DOHH2 (cell line): ENCODE results near the gene ZMAT2.

Experiments
- H3F3A ChIP-seq: fragments of 200-600 bp; sonication (generic), shearing (Covaris generic); 2 replicates; pipeline ENCODE4 v1.6.0; 2016; ENCODE audit warnings: antibody characterized with exemption, mild to moderate bottlenecking; ENCODE audit not compliant: control insufficient read depth, insufficient read depth
- H3K27ac ChIP-seq: fragments of 200-600 bp; sonication (generic); 2 replicates; pipeline ENCODE4 v1.5.1; 2014; ENCODE audit warnings: low read depth, mild to moderate bottlenecking, low read length, moderate library complexity
- H3K27me3 ChIP-seq: fragments of 200-600 bp; sonication (generic); 2 replicates; pipeline ENCODE4 v1.6.1; 2014; ENCODE audit warnings: mild to moderate bottlenecking, low read length, mixed read lengths; ENCODE audit not compliant: control insufficient read depth
- H3K36me3 ChIP-seq: fragments of 200-600 bp; sonication (generic); 2 replicates; pipeline ENCODE4 v1.6.1; 2014; ENCODE audit warnings: mild to moderate bottlenecking, low read length, moderate library complexity, mixed read lengths; ENCODE audit not compliant: control insufficient read depth
- H3K4me1 ChIP-seq: fragments of 200-600 bp; sonication (generic); 2 replicates; pipeline ENCODE4 v1.6.1; 2014; ENCODE audit warnings: mild to moderate bottlenecking, low read length, mixed read lengths; ENCODE audit not compliant: control insufficient read depth
- H3K4me2 ChIP-seq: fragments of 200-600 bp; sonication (generic); 2 replicates; pipeline ENCODE4 v1.6.0; 2014; ENCODE audit warnings: mild to moderate bottlenecking, low read length, moderate library complexity
- H3K4me3 ChIP-seq: fragments of 200-600 bp; sonication (generic); 2 replicates; pipeline ENCODE4 v1.5.1; 2014; ENCODE audit warnings: mild to moderate bottlenecking, low read length, mixed read lengths
- H3K79me2 ChIP-seq: fragments of 200-600 bp; sonication (generic); 2 replicates; pipeline ENCODE4 v1.6.1; 2014; ENCODE audit warnings: mild to moderate bottlenecking, low read length, mixed read lengths; ENCODE audit not compliant: control insufficient read depth
- H3K9me2 ChIP-seq: fragments of 200-600 bp; sonication (generic); replicated peaks from 2 replicates; pipeline ENCODE4 v1.6.1; 2014; ENCODE audit warnings: mild to moderate bottlenecking, low read length, mixed read lengths; ENCODE audit not compliant: control insufficient read depth
- H3K9me3 ChIP-seq: fragments of 200-600 bp; sonication (generic); 2 replicates; pipeline ENCODE4 v1.6.1; 2014; ENCODE audit warnings: antibody characterized with exemption, low read length, mixed read lengths; ENCODE audit not compliant: control insufficient read depth, insufficient read depth
- H4K20me1 ChIP-seq: fragments of 200-600 bp; sonication (generic); 2 replicates; pipeline ENCODE4 v1.6.0; 2014; ENCODE audit warnings: low read depth, mild to moderate bottlenecking, antibody characterized with exemption, low read length, moderate library complexity; ENCODE audit not compliant: control insufficient read depth, insufficient read depth
- EZH2phosphoT487 ChIP-seq: fragments of 200-600 bp; sonication (generic); IDR thresholded peaks from 2 replicates; pipeline ENCODE4 v1.6.1; 2017; ENCODE audit warnings: borderline replicate concordance, mild to moderate bottlenecking, antibody characterized with exemption, low read length, moderate library complexity, mixed read lengths
- TF ChIP-seq, protein P1 (sequence below): fragments of 200-600 bp; sonication (generic); IDR thresholded peaks from one replicate; pipeline ENCODE4 v1.5.1; 2014; ENCODE audit warnings: antibody characterized with exemption, mild to moderate bottlenecking, low read depth, low read length; ENCODE audit not compliant: poor library complexity, severe bottlenecking

Gene ZMAT2

DNA sequence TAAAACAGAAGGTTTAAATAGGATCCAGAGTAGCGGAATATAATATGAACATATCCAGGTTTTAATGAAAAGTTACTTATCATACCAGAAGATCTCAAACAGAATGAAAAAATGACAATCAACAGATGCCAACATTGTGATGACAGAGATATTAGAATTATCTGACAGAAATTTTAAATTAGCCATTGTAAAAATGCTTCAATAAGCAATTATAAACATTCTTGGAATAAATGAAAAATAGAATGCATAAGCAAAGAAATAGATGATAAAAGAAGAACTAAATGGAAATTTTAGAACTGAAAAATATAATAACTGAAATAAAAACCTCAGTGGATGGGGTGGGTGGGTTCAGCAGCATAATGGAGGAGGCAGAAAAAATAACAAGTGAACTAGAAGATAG, 37.2 kb downstream of the ZMAT2 start:
- H3K27ac ChIP-seq = no peak overlapping the region
- H3K4me3 ChIP-seq = no peak overlapping the region
- no peaks in the 10 kb centered on the region for H3K9me2 ChIP-seq
- H3K36me3 ChIP-seq = no peaks in the 10 kb centered on the region
- no peak overlapping the region for H3K4me2 ChIP-seq
- no peaks in the 10 kb centered on the region for H4K20me1 ChIP-seq
- H3K27me3 ChIP-seq = peaks cover 16% of the 10 kb centered on the region
- no peaks in the 10 kb centered on the region for H3K4me1 ChIP-seq
- H3K79me2 ChIP-seq = no peaks in the 10 kb centered on the region
- no peaks in the 10 kb centered on the region for H3F3A ChIP-seq
- H3K9me3 ChIP-seq = no peaks in the 10 kb centered on the region
- no peak for TF ChIP-seq EZH2phosphoT487
- TF ChIP-seq, protein P1, sequence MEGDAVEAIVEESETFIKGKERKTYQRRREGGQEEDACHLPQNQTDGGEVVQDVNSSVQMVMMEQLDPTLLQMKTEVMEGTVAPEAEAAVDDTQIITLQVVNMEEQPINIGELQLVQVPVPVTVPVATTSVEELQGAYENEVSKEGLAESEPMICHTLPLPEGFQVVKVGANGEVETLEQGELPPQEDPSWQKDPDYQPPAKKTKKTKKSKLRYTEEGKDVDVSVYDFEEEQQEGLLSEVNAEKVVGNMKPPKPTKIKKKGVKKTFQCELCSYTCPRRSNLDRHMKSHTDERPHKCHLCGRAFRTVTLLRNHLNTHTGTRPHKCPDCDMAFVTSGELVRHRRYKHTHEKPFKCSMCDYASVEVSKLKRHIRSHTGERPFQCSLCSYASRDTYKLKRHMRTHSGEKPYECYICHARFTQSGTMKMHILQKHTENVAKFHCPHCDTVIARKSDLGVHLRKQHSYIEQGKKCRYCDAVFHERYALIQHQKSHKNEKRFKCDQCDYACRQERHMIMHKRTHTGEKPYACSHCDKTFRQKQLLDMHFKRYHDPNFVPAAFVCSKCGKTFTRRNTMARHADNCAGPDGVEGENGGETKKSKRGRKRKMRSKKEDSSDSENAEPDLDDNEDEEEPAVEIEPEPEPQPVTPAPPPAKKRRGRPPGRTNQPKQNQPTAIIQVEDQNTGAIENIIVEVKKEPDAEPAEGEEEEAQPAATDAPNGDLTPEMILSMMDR = no peak

DNA sequence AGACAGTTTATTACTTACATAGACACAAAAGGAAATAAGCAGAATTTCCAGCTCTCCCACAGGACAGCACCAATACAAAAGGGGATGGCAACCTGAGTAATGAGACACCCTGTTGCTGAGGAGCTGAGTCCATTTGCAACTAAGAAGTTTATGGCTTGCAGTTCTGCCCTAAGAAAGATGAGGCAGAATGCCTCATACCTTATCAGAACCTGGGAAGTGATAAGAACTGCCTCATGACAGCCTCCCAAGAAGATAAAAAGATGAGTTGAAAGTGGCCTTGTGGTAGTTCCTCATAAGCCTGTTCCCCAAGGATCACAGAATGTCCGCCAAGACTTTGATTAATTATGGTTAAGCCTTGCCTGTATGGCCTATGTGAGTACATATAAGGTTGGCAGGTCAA, 41.7 kb downstream of the ZMAT2 start:
- no peaks in the 10 kb centered on the region for H3K4me1 ChIP-seq
- no peak for TF ChIP-seq EZH2phosphoT487
- TF ChIP-seq, protein P1 = no peak
- H3K9me2 ChIP-seq = no peaks in the 10 kb centered on the region

DNA sequence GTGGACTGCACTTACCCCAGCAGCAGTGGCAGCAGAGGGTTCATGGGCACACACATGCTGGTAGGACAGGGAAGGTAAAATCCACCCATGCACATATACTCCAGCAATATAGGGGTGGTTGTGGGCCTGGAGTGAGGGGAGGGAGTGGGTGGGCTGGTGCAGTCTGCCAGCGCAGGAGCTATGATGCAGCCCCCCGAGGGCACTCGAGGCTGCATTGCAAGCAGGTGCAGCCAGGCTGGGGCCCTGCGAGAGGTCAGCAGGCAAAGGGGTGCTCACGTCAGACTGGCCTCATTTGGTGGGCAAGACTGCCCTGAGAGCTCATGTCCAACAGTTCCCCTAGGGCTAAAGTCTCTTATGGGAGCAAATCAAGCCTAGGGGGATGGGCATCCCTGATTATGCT, 53.3 kb downstream of the ZMAT2 start:
- no peak for TF ChIP-seq EZH2phosphoT487
- TF ChIP-seq, protein P1 = no peak
- no peak overlapping the region for H3K27ac ChIP-seq
- H3K4me2 ChIP-seq = no peak overlapping the region
- no peaks in the 10 kb centered on the region for H3K27me3 ChIP-seq
- H4K20me1 ChIP-seq = no peaks in the 10 kb centered on the region
- H3F3A ChIP-seq = no peaks in the 10 kb centered on the region
- H3K4me1 ChIP-seq = no peaks in the 10 kb centered on the region
- H3K36me3 ChIP-seq = no peaks in the 10 kb centered on the region
- H3K79me2 ChIP-seq = no peaks in the 10 kb centered on the region
- H3K4me3 ChIP-seq = no peak overlapping the region
- H3K9me2 ChIP-seq = no peaks in the 10 kb centered on the region
- peaks cover 9% of the 10 kb centered on the region for H3K9me3 ChIP-seq

More for the DNA sequence above, 41.7 kb downstream of the ZMAT2 start:
- H3K27me3 ChIP-seq = no peaks in the 10 kb centered on the region
- no peaks in the 10 kb centered on the region for H3F3A ChIP-seq
- H3K27ac ChIP-seq = no peak overlapping the region
- H3K4me3 ChIP-seq = no peak overlapping the region
- H3K79me2 ChIP-seq = no peaks in the 10 kb centered on the region
- no peaks in the 10 kb centered on the region for H3K36me3 ChIP-seq
- no peak overlapping the region for H3K4me2 ChIP-seq
- H3K9me3 ChIP-seq = no peaks in the 10 kb centered on the region
- H4K20me1 ChIP-seq = no peaks in the 10 kb centered on the region
